Stomach (tissue), 9 donors: ENCODE results near the gene SIRPB2. TPM values are rescaled to one million over a fixed set of nuclear protein-coding genes. Genes with fewer than 3 reads are reported as not detected.

Experiments used
- DNase-seq, 2 donors: peaks; one replicate each; pipeline versions ENCODE4 v3.0.0 to v3.0.0-alpha.2; 2013 to 2019
- H3K27ac ChIP-seq, 5 donors: fragments of 200-600 bp in 4 of 5; sonication (generic) in 4 of 5; one replicate each; pipeline ENCODE4 v1.5.1; 2013 to 2019; ENCODE audit warnings: mild to moderate bottlenecking in 1 of 5, moderate library complexity in 1 of 5
- H3K27me3 ChIP-seq, 3 donors: fragments of 200-600 bp; sonication (generic); one replicate each; pipeline ENCODE4 v1.5.1; 2017 to 2019; ENCODE audit warnings: mixed run types in 1 of 3
- H3K36me3 ChIP-seq, 4 donors: fragments of 200-600 bp; sonication (generic); 1 replicate in 3 of 4; 2 replicates in 1 of 4; pipeline ENCODE4 v1.5.1; 2016 to 2019
- H3K4me1 ChIP-seq, 4 donors: fragments of 200-600 bp; sonication (generic); one replicate each; pipeline ENCODE4 v1.5.1; 2016 to 2019
- H3K4me3 ChIP-seq, 4 donors: fragments of 200-600 bp; sonication (generic) in 3 of 4; one replicate each; pipeline ENCODE4 v1.5.1; 2016 to 2019; ENCODE audit warnings: mild to moderate bottlenecking in 1 of 4
- H3K9me3 ChIP-seq, 4 donors: fragments of 200-600 bp; sonication (generic); one replicate each; pipeline ENCODE4 v1.5.1; 2016 to 2019
- EP300 ChIP-seq: sonication (generic); formaldehyde crosslinking; IDR thresholded peaks from one replicate; pipeline ENCODE4 v1.6.1; 2017; ENCODE audit warnings: antibody characterized with exemption
- POLR2A ChIP-seq, 4 donors: fragments of 450-650 bp; IDR thresholded peaks; one replicate each; pipeline ENCODE4 v1.6.1; 2016; ENCODE audit warnings: antibody characterized with exemption in 4 of 4, control low read depth in 2 of 4, mild to moderate bottlenecking in 1 of 4, moderate library complexity in 1 of 4
- POLR2AphosphoS5 ChIP-seq, 3 donors: sonication (generic); formaldehyde crosslinking; IDR thresholded peaks; one replicate each; pipeline ENCODE4 v1.6.1; 2016; ENCODE audit warnings: antibody characterized with exemption in 3 of 3
- WGBS, 5 donors: extraction: QIAGEN DNeasy Blood & Tissue Kit in 3 of 5; methylation state at CpG; one replicate each; pipeline versions ENCODE4 v1.1.5 to v1.1.7; 2013 to 2018; 5-methylcytosine and 5-hydroxymethylcytosine counted together
- intact Hi-C: fragments of 100-400 bp; cut with DNase I; formaldehyde crosslinking; loops from one replicate; pipeline ENCODE4 v1.15.1; 2023; ENCODE audit warnings: low total_unique reads
- polyA plus RNA-seq, 3 donors: library from polyadenylated mRNA; stranded (reverse); fragments of 200-250 nt; gene quantifications; one replicate each; pipeline ENCODE4 v1.2.3, GENCODE V29; 2013
- total RNA-seq, 5 donors: library from RNA; depleted of rRNA; stranded (reverse); fragments of >200 nt; gene quantifications; one replicate each; pipeline versions ENCODE4 v1.1.0 to v1.2.3, GENCODE V29; 2014 to 2016
- TF ChIP-seq, protein P1 (sequence below), 7 experiments: fragments of 450-650 bp in 4 of 7; fragments of 200-600 bp in 3 of 7; sonication (generic) in 3 of 7; IDR thresholded peaks; one replicate each; pipeline ENCODE4 v1.5.1; 2016 to 2019; ENCODE audit warnings: antibody characterized with exemption in 7 of 7, control low read depth in 2 of 7, mild to moderate bottlenecking in 1 of 7
- donor health status: healthy with polysubstance abuse.
- donor health status: Bipolar disorder and iron deficiency.
- donor health status: healthy.

The SIRPB2 gene
- total and polyA plus RNA-seq, 8 donors, result 0.43 to 7.6 (median 2.4) TPM

DNA sequence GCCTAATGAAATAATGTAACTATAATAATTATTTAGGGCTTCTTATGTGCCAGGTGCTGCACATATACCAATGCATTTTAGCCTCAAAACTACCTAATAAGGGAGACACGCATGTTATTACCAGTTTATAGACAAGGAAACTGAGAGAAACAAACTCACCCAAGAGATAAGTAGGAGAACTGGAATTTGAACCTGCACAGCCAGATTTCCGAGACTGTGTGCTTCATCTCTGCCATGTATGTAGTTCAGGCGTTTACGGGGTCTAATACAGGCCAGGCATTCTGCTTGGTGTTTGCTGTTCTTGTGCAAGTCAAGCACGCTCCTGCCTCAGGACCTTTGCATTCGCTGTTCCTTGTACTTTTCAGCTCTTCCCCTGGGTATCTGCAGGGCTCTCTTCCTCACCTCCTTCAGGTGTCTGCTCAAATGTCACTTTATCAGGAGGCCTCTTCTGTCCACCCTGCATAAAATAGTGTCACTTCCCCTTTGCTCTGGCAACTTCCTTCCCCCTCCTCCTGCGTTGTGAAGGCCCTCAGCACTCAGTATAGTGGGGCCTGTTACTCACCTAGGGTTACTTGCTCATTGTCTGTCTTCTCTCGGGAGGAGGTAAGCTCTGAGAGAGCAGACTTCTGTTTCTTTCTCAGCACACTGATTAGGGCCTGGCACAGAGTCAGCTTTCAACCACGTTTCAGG lies 18.5 kb downstream of the SIRPB2 start:
- intact Hi-C loops, result no loop called here
- Histone ChIP-seq H3K36me3 (no peaks in the 10 kb centered on the region), H3K9me3 (no peaks in the 10 kb centered on the region), H3K4me1 (peaks cover 20 to 51% (median 31%) of the 10 kb centered on the region in 4 donors), H3K27me3 (no peaks in the 10 kb centered on the region), H3K27ac (no peak overlapping the region), H3K4me3 (no peak overlapping the region)
- 54 to 62% (median 59%) methylated on average over 9 of the region's 9 CpGs for WGBS, 5 donors
- no peak for DNase-seq
- TF ChIP-seq EP300, result no peak
- TF ChIP-seq POLR2AphosphoS5 (IDR thresholded peaks at IDR 0.05), result no peak
- TF ChIP-seq, protein P1, sequence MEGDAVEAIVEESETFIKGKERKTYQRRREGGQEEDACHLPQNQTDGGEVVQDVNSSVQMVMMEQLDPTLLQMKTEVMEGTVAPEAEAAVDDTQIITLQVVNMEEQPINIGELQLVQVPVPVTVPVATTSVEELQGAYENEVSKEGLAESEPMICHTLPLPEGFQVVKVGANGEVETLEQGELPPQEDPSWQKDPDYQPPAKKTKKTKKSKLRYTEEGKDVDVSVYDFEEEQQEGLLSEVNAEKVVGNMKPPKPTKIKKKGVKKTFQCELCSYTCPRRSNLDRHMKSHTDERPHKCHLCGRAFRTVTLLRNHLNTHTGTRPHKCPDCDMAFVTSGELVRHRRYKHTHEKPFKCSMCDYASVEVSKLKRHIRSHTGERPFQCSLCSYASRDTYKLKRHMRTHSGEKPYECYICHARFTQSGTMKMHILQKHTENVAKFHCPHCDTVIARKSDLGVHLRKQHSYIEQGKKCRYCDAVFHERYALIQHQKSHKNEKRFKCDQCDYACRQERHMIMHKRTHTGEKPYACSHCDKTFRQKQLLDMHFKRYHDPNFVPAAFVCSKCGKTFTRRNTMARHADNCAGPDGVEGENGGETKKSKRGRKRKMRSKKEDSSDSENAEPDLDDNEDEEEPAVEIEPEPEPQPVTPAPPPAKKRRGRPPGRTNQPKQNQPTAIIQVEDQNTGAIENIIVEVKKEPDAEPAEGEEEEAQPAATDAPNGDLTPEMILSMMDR (IDR thresholded peaks at IDR 0.05), result no peak
- no peak for TF ChIP-seq POLR2A (IDR thresholded peaks at IDR 0.05)

DNA sequence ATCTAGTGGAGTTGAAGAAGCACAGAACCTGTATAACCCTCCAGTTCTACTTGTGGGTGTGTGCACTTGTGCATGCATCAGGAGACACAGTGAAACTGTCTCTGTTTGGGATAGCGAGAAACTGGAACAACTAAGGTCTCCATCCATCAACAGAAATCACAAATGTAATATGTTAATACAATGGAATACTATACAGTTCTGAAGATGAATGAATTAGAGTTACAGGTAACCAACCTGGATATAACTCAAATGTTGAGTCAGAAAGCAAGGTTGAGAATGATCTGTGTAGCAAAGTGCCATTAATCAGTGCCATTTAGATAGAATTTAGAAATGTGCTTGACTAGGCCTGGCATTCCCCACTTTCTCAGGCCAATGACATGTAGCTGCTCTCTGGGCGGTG lies 20.0 kb downstream of the SIRPB2 start:
- no peak for TF ChIP-seq POLR2A (IDR thresholded peaks at IDR 0.05)
- TF ChIP-seq, protein P1 (IDR thresholded peaks at IDR 0.05), result no peak
- TF ChIP-seq POLR2AphosphoS5 (IDR thresholded peaks at IDR 0.05), result no peak
- TF ChIP-seq EP300, result no peak
- H3K4me3 ChIP-seq, result no peak overlapping the region
- H3K36me3 ChIP-seq, result no peaks in the 10 kb centered on the region
- H3K9me3 ChIP-seq, result no peaks in the 10 kb centered on the region
- intact Hi-C loops, result no loop called here
- WGBS, 5 donors, result 93 to 100% (median 95%) methylated on average over 2 of the region's 2 CpGs
- no peak for DNase-seq
- H3K27ac ChIP-seq, result no peak overlapping the region
- peaks cover 20 to 57% (median 40%) of the 10 kb centered on the region in 4 donors for H3K4me1 ChIP-seq
- no peaks in the 10 kb centered on the region for H3K27me3 ChIP-seq

DNA sequence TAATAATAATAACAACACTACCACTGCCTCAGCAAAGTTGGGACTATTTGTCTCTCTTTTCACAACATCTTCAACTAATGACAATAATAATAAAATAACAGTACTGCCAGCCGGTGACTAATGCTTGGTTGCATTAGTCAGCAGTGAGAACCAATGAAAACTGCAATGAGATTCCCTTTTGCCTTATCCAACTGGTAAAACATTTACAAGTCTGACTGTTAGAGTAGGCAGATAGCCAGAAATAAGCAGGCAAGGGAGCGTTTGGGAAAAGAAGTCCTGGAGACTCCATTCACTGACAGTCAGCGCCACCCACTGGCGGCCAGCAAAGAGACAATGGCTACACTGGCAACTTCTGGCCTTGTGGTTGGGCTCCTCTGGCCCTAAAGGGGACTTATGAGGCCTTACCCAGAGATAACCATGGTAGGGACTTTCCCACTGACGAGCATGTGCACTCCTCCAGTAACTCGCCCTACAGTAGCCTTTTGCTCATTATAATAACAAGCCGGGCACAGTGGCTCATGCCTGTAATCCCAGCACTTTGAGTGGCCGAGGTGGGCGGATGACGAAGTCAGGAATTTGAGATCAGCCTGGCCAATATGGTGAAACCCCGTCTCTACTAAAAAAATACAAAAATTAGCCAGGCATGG lies 21.2 kb downstream of the SIRPB2 start:
- H3K27me3 ChIP-seq, result no peaks in the 10 kb centered on the region
- no peak overlapping the region for H3K4me3 ChIP-seq
- H3K9me3 ChIP-seq, result no peaks in the 10 kb centered on the region
- TF ChIP-seq EP300, result no peak
- peak; percentile 10 to 89 (median 49) for TF ChIP-seq POLR2AphosphoS5 (IDR thresholded peaks at IDR 0.05)
- TF ChIP-seq, protein P1 (IDR thresholded peaks at IDR 0.05), result peak in 5 of 7 experiments; percentile 42 to 90 (median 69)
- no peaks in the 10 kb centered on the region for H3K36me3 ChIP-seq
- peak; percentile 88 to 96 for DNase-seq
- intact Hi-C loops, result loop anchor here (10.0 kb wide), 1 partner anchor 75 kb away; the partner anchor contains the start of gene FKBP1A
- peaks cover 31 to 69% (median 52%) of the 10 kb centered on the region in 4 donors for H3K4me1 ChIP-seq
- peak overlapping the region; percentile 58 to 95 (median 86) for H3K27ac ChIP-seq
- WGBS, 5 donors, result 17 to 34% (median 25%) methylated on average over 7 to 11 of the region's 11 CpGs

DNA sequence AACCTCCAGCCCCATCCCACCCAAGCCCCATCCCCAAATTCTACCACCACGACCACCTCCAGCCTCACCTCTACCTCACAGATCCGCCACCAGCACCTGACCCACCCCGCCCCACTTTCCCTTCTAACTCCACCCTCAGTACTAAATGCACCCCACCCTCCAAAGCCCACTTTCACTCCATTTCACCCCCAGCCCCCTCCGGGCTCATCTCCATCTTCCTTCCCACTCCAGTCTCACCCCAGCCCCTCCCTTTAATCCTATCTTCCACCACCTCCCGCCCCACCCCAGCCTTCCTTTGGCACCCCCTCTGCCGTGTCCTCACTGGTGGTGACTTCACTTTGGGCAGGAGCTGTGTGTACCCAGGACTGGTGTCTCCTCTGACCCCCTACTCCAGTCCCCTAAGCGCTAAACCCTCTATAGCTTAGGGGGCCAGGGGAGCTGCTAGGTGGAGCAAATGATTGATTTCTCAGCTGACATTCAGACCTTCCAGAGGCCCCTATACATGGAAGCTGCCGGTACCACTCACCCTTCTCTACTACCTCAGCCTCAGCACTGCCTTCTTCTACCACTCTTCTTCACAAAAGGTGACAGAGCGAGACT lies 21.8 kb downstream of the SIRPB2 start:
- TF ChIP-seq POLR2A (IDR thresholded peaks at IDR 0.05), result no peak
- no peak for TF ChIP-seq POLR2AphosphoS5 (IDR thresholded peaks at IDR 0.05)
- no peak for TF ChIP-seq EP300
- TF ChIP-seq, protein P1 (IDR thresholded peaks at IDR 0.05), result no peak
- Histone ChIP-seq H3K36me3 (peaks cover 0 to 5% (median under 1%) of the 10 kb centered on the region in 4 donors), H3K27ac (peak overlapping the region; percentile 58 to 95 (median 86)), H3K9me3 (no peaks in the 10 kb centered on the region), H3K27me3 (no peaks in the 10 kb centered on the region), H3K4me1 (peaks cover 35 to 76% (median 58%) of the 10 kb centered on the region in 4 donors), H3K4me3 (no peak overlapping the region)
- 40 to 63% (median 50%) methylated on average over 9 of the region's 9 CpGs for WGBS, 5 donors
- DNase-seq, result no peak
- intact Hi-C loops, result loop anchor here (10.0 kb wide), 1 partner anchor 75 kb away; the partner anchor contains the start of gene FKBP1A
